Testis (tissue), 3 donors: ENCODE measurements around the gene PHF1. TPM values are rescaled to one million over a fixed set of nuclear protein-coding genes. Genes with fewer than 3 reads are reported as not detected.

Source experiments
- DNase-seq: peaks from one replicate; pipeline ENCODE4 v3.0.0-alpha.2; 2019
- H3K27ac ChIP-seq, 2 donors: fragments of 200-600 bp; sonication (generic); one replicate each; pipeline ENCODE4 v1.5.1; 2019
- H3K27me3 ChIP-seq: fragments of 200-600 bp; sonication (generic); one replicate; pipeline ENCODE4 v1.5.1; 2019
- H3K36me3 ChIP-seq: fragments of 200-600 bp; sonication (generic); one replicate; pipeline ENCODE4 v1.5.1; 2017; ENCODE audit warnings: low read depth; ENCODE audit errors: missing control alignments
- H3K4me1 ChIP-seq: fragments of 200-600 bp; sonication (generic); one replicate; pipeline ENCODE4 v1.5.1; 2019
- H3K4me3 ChIP-seq, 2 donors: fragments of 200-600 bp; sonication (generic); one replicate each; pipeline ENCODE4 v1.5.1; 2017 to 2019
- H3K9me3 ChIP-seq: fragments of 200-600 bp; sonication (generic); one replicate; pipeline ENCODE4 v1.5.1; 2017
- CTCF ChIP-seq, 3 experiments: fragments of 450-650 bp in 2 of 3; fragments of 200-600 bp in 1 of 3; sonication (generic) in 1 of 3; IDR thresholded peaks; one replicate each; pipeline ENCODE4 v1.5.1; 2016 to 2019; ENCODE audit warnings: antibody characterized with exemption in 3 of 3, mild to moderate bottlenecking in 2 of 3, moderate library complexity in 1 of 3
- POLR2A ChIP-seq: fragments of 450-650 bp; IDR thresholded peaks from one replicate; pipeline ENCODE4 v1.6.1; 2017; ENCODE audit warnings: antibody characterized with exemption, mild to moderate bottlenecking, moderate library complexity
- WGBS, 2 donors: methylation state at CpG; one replicate each; pipeline ENCODE4 v1.1.5; 2018; 5-methylcytosine and 5-hydroxymethylcytosine counted together
- intact Hi-C: fragments of 100-400 bp; cut with DNase I; formaldehyde crosslinking; loops from one replicate; pipeline ENCODE4 v1.15.1; 2023; ENCODE audit warnings: low total_unique reads
- polyA plus RNA-seq: library from polyadenylated mRNA; stranded (reverse); fragments of 350-450 nt; fragmentation: Illumina TruSeq; extraction: RNeasy Lipid Tissue Mini Kit (QIAGEN cat#74804); gene quantifications from one replicate; pipeline ENCODE4 v1.2.3, GENCODE V29; 2014; ENCODE audit warnings: low read depth, low replicate concordance; ENCODE audit not compliant: insufficient read depth
- total RNA-seq, 2 donors: library from RNA; depleted of rRNA; stranded (reverse); fragments of >200 nt; gene quantifications; one replicate each; pipeline ENCODE4 v1.2.3, GENCODE V29; 2016

PHF1 gene
- total and polyA plus RNA-seq, 3 donors from 2014 or later = 184 to 218 (median 216) TPM

GRCh38 chr6:33406126-33406525, 4.7 kb upstream of the PHF1 start:
- H3K4me3 ChIP-seq = no peak overlapping the region
- H3K36me3 ChIP-seq = no peaks in the 10 kb centered on the region
- H3K4me1 ChIP-seq = peaks cover 6% of the 10 kb centered on the region
- no peak for TF ChIP-seq POLR2A
- TF ChIP-seq CTCF (IDR thresholded peaks at IDR 0.05) = no peak
- no peak overlapping the region for H3K27ac ChIP-seq
- no peaks in the 10 kb centered on the region for H3K9me3 ChIP-seq
- WGBS, 2 donors = 94 to 95% methylated on average over 10 to 17 of the region's 17 CpGs
- H3K27me3 ChIP-seq = no peaks in the 10 kb centered on the region
- intact Hi-C loops = no loop called here
- DNase-seq = no peak

- no peak overlapping the region for H3K27ac ChIP-seq
- no peaks in the 10 kb centered on the region for H3K27me3 ChIP-seq
- 77 to 79% methylated on average over 5 of the region's 5 CpGs for WGBS, 2 donors
- no peak overlapping the region for H3K4me3 ChIP-seq
- DNase-seq = no peak
- H3K4me1 ChIP-seq = peaks cover 16% of the 10 kb centered on the region
- intact Hi-C loops = no loop called here
- H3K9me3 ChIP-seq = no peaks in the 10 kb centered on the region
- no peaks in the 10 kb centered on the region for H3K36me3 ChIP-seq
- TF ChIP-seq POLR2A (no peak), CTCF (IDR thresholded peaks at IDR 0.05) (peak in 2 of 3 experiments; percentile 23 to 25)
Measured at GRCh38 chr6:33407132-33407718, 3.6 kb upstream of the PHF1 start.

GRCh38 chr6:33410050-33410710, 634 bp upstream of the PHF1 start:
- 1% methylated on average over 28 to 32 of the region's 65 CpGs for WGBS, 2 donors
- Histone ChIP-seq H3K4me1 (peaks cover 19% of the 10 kb centered on the region), H3K9me3 (no peaks in the 10 kb centered on the region), H3K27ac (peak overlapping the region; percentile 99 to 100), H3K4me3 (peak overlapping the region; percentile 96 to 99), H3K27me3 (no peaks in the 10 kb centered on the region), H3K36me3 (no peaks in the 10 kb centered on the region)
- peak; percentile 97 for DNase-seq
- intact Hi-C loops = loop anchor here (10.0 kb wide), 1 partner anchor 95 kb away; the partner anchor contains the start of genes TAPBP and ZBTB22
- peak in 2 of 3 experiments; percentile 1 to 12 for TF ChIP-seq CTCF (IDR thresholded peaks at IDR 0.05)
- peak; percentile 52 for TF ChIP-seq POLR2A

GRCh38 chr6:33411632-33412005, 805 bp downstream of the PHF1 start:
- no peaks in the 10 kb centered on the region for H3K36me3 ChIP-seq
- 42 to 44% methylated on average over 6 of the region's 6 CpGs for WGBS, 2 donors
- H3K4me3 ChIP-seq = peak overlapping the region; percentile 96 to 99
- intact Hi-C loops = loop anchor here (10.0 kb wide), 1 partner anchor 97 kb away; the partner anchor contains the start of genes TAPBP and ZBTB22
- DNase-seq = no peak
- no peak for TF ChIP-seq CTCF (IDR thresholded peaks at IDR 0.05)
- TF ChIP-seq POLR2A = no peak
- peaks cover 27% of the 10 kb centered on the region for H3K4me1 ChIP-seq
- H3K27me3 ChIP-seq = no peaks in the 10 kb centered on the region
- H3K27ac ChIP-seq = peak overlapping the region; percentile 99 to 100
- no peaks in the 10 kb centered on the region for H3K9me3 ChIP-seq
